Peyer's patch (tissue), 4 donors: Measurements from ENCODE around the gene AKAP6.

ENCODE experiments used
- POLR2A ChIP-seq, 2 donors: fragments of 450-650 bp; IDR thresholded peaks; one replicate each; pipeline ENCODE4 v1.5.1; 2017; ENCODE audit warnings: antibody characterized with exemption in 2 of 2, mild to moderate bottlenecking in 2 of 2, moderate library complexity in 2 of 2
- TF ChIP-seq, protein P1 (sequence below), 6 experiments: fragments of 450-650 bp in 4 of 6; fragments of 200-600 bp in 2 of 6; sonication (generic) in 1 of 6; IDR thresholded peaks; one replicate each; pipeline ENCODE4 v1.5.1; 2017 to 2019; ENCODE audit warnings: antibody characterized with exemption in 6 of 6, mild to moderate bottlenecking in 3 of 6, moderate library complexity in 1 of 6

DNA sequence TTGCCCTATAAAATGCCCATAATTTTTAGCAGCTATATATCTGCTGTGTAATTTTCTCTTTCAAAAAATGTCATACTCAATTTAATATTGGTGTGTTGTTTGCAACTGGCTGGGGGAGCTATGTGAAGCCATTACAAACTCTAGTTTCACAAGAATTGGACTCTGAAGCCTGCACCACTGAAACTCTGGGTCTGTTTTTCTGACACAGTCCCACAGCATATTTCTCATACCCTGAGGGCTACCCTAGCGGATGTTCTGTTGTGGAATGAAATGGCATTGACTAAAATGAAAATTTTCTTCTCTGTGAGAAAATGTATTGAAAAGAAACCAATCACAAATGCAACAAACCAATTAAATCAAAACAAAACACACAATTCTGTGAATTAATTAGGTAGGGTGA lies 325.0 kb downstream of the AKAP6 start:
- no peak for TF ChIP-seq POLR2A (IDR thresholded peaks at IDR 0.05)
- TF ChIP-seq, protein P1, sequence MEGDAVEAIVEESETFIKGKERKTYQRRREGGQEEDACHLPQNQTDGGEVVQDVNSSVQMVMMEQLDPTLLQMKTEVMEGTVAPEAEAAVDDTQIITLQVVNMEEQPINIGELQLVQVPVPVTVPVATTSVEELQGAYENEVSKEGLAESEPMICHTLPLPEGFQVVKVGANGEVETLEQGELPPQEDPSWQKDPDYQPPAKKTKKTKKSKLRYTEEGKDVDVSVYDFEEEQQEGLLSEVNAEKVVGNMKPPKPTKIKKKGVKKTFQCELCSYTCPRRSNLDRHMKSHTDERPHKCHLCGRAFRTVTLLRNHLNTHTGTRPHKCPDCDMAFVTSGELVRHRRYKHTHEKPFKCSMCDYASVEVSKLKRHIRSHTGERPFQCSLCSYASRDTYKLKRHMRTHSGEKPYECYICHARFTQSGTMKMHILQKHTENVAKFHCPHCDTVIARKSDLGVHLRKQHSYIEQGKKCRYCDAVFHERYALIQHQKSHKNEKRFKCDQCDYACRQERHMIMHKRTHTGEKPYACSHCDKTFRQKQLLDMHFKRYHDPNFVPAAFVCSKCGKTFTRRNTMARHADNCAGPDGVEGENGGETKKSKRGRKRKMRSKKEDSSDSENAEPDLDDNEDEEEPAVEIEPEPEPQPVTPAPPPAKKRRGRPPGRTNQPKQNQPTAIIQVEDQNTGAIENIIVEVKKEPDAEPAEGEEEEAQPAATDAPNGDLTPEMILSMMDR (IDR thresholded peaks at IDR 0.05), result no peak
